AG20443 (cell line): ENCODE results near the gene DNPH1.

Experiments used
- DNase-seq: peaks from one replicate; pipeline ENCODE4 v3.0.0; 2012; ENCODE audit warnings: low spot score, mixed read lengths

DNPH1 gene

GRCh38 chr6:43246301-43247113 is 17.2 kb upstream of the DNPH1 start:
- DNase-seq, result no peak

- no peak for DNase-seq
Measured at GRCh38 chr6:43243664-43244321, 14.5 kb upstream of the DNPH1 start.

GRCh38 chr6:43242908-43243663 is 13.8 kb upstream of the DNPH1 start, which contains the start of gene TTBK1:
TSS of gene TTBK1 (plus strand) at chr6:43243481. CDS start at chr6:43246661, 3,180 bp downstream.
- no peak for DNase-seq

GRCh38 chr6:43241446-43241845 is 12.2 kb upstream of the DNPH1 start:
- DNase-seq, result no peak

GRCh38 chr6:43240950-43241349 is 11.7 kb upstream of the DNPH1 start:
- no peak for DNase-seq

GRCh38 chr6:43239054-43239453 is 9.8 kb upstream of the DNPH1 start:
- DNase-seq, result no peak

GRCh38 chr6:43235841-43236240 is 6.6 kb upstream of the DNPH1 start:
- DNase-seq, result no peak

GRCh38 chr6:43231735-43232450 is 2.6 kb upstream of the DNPH1 start:
- no peak for DNase-seq

- DNase-seq, result no peak
Measured at GRCh38 chr6:43231053-43231452, 1.8 kb upstream of the DNPH1 start.

- DNase-seq, result no peak
Measured at GRCh38 chr6:43229803-43230620, 731 bp upstream of the DNPH1 start.

- DNase-seq, result no peak
Measured at GRCh38 chr6:43226192-43226851, 3.0 kb downstream of the DNPH1 start.

GRCh38 chr6:43223175-43223574 is 6.1 kb downstream of the DNPH1 start:
- DNase-seq, result no peak

GRCh38 chr6:43222418-43223059 is 6.7 kb downstream of the DNPH1 start:
- no peak for DNase-seq

- no peak for DNase-seq
Measured at GRCh38 chr6:43221046-43221972, 8.0 kb downstream of the DNPH1 start.

GRCh38 chr6:43220439-43220951 is 8.8 kb downstream of the DNPH1 start:
- no peak for DNase-seq

- no peak for DNase-seq
Measured at GRCh38 chr6:43219814-43220213, 9.5 kb downstream of the DNPH1 start.

GRCh38 chr6:43219119-43219518 is 10.2 kb downstream of the DNPH1 start:
- no peak for DNase-seq

- DNase-seq, result no peak
Measured at GRCh38 chr6:43217351-43217750, 11.9 kb downstream of the DNPH1 start.

GRCh38 chr6:43216200-43216599 is 13.1 kb downstream of the DNPH1 start:
- no peak for DNase-seq
